Heart left ventricle (tissue), 16 donors: ENCODE data around the gene MX2. TPM values are rescaled to one million over a fixed set of nuclear protein-coding genes. Genes with fewer than 3 reads are reported as not detected.

Source experiments
- ATAC-seq, 4 donors: fragments of 200-7000 bp; cut with Tn5 transposase; one replicate each; pipeline ENCODE4 v1.9.1; 2020 to 2022; ENCODE audit warnings: moderate library complexity in 4 of 4, mild to moderate bottlenecking in 3 of 4, moderate number of reproducible peaks in 1 of 4
- DNase-seq, 5 donors: peaks; one replicate each; pipeline ENCODE4 v3.0.0-alpha.2; 2020
- H3K27ac ChIP-seq, 12 donors: fragments of 200-600 bp; sonication (generic) in 4 of 12; one replicate each; pipeline versions ENCODE4 v1.5.0 to v1.8.0; 2016 to 2022; ENCODE audit warnings: mild to moderate bottlenecking in 2 of 12
- H3K27me3 ChIP-seq, 9 donors: fragments of 200-600 bp; sonication (generic) in 2 of 9; one replicate each; pipeline versions ENCODE4 v1.5.1 to v1.8.0; 2016 to 2022; ENCODE audit warnings: mild to moderate bottlenecking in 3 of 9
- H3K36me3 ChIP-seq, 9 donors: fragments of 200-600 bp; sonication (generic) in 2 of 9; one replicate each; pipeline versions ENCODE4 v1.5.0 to v1.8.0; 2018 to 2022; ENCODE audit warnings: mild to moderate bottlenecking in 2 of 9
- H3K4me1 ChIP-seq, 12 donors: fragments of 200-600 bp; sonication (generic) in 4 of 12; one replicate each; pipeline versions ENCODE4 v1.5.0 to v1.8.0; 2016 to 2022; ENCODE audit warnings: mild to moderate bottlenecking in 3 of 12
- H3K4me3 ChIP-seq, 12 donors: fragments of 200-600 bp; sonication (generic) in 4 of 12; one replicate each; pipeline versions ENCODE4 v1.5.0 to v1.8.0; 2017 to 2022; ENCODE audit warnings: mild to moderate bottlenecking in 9 of 12, moderate library complexity in 4 of 12
- H3K9me3 ChIP-seq, 12 donors: fragments of 200-600 bp; sonication (generic) in 4 of 12; one replicate each; pipeline versions ENCODE4 v1.5.0 to v1.8.0; 2016 to 2022; ENCODE audit warnings: mild to moderate bottlenecking in 1 of 12
- CTCF ChIP-seq, 12 donors: fragments of 200-600 bp; sonication (generic) in 4 of 12; IDR thresholded peaks; one replicate each; pipeline versions ENCODE4 v1.5.0 to v1.8.0; 2018 to 2022; ENCODE audit warnings: antibody characterized with exemption in 12 of 12, mild to moderate bottlenecking in 5 of 12
- POLR2A ChIP-seq, 2 donors: fragments of 450-650 bp; IDR thresholded peaks; one replicate each; pipeline ENCODE4 v1.6.1; 2017; ENCODE audit warnings: antibody characterized with exemption in 2 of 2, mild to moderate bottlenecking in 2 of 2, moderate library complexity in 2 of 2
- whole genome bisulfite sequencing, 4 donors: extraction: QIAGEN DNeasy Blood & Tissue Kit in 2 of 4; methylation state at CpG; one replicate each; pipeline versions ENCODE4 v1.1.5 to v1.1.7; 2013 to 2018; 5-methylcytosine and 5-hydroxymethylcytosine counted together
- intact Hi-C, 10 donors: fragments of 100-400 bp; cut with DNase I; formaldehyde crosslinking; loops; one replicate each; pipeline versions ENCODE4 v1.11.1 to v1.14.2; 2022
- polyA plus RNA-seq, 2 donors: library from polyadenylated mRNA; stranded (reverse); fragments of 200-250 nt; gene quantifications; one replicate each; pipeline ENCODE4 v1.2.3, GENCODE V29; 2013
- total RNA-seq, 9 donors: library from RNA; depleted of rRNA in 2 of 9; stranded (reverse); fragments of >200 nt in 2 of 9; fragmentation: NEBNext Ultra II Directional in 3 of 9; extraction: Animal tissue kit (Norgen Biotek cat#: 25700) in 3 of 9; gene quantifications; one replicate each; pipeline versions ENCODE4 v1.1.0 to v1.2.4, GENCODE V29; 2016 to 2023
- donor health status: ischemic (EF 13 %, LVEDD 7.1; RV severe dilation, severe dysfunction).
- donor health status: healthy with polysubstance abuse.
- donor health status: DM: no; HTN: yes; CAD: no.
- donor health status: DM: no; HTN: no; CAD: no.
- donor health status: ischemic (EF 25% LVEDD 6.9; RV normal size, moderate dysfunction).
- donor health status: ischemic (EF 25% LVEDD 5.7; RV mildly dilated, moderate dysfunction).
- donor health status: healthy.
- donor health status: DM: yes; HTN: yes; CAD: no.
- donor health status: ischemic (EF 35%, LVEDD 5.7; RV mildly dilated, moderate dysfunction).
- donor health status: nonischemic (EF 11% LVEDD 7.7; RV severe dilation, severe dysfunction).
- donor health status: DM: yes; HTN: yes; CAD: no.
- donor health status: PGD.
- donor health status: ischemic (EF 29% LVEDD 5.4; RV normal size, mild dysfunction).
- donor health status: nonischemic (EF 23%, LVEDD 6.1; RV moderate dilation, normal function).

The MX2 gene
- total and polyA plus RNA-seq, 11 donors: 3.2 to 23.3 (median 5.7) TPM

GRCh38 chr21:41325138-41325912 is 36.5 kb upstream of the MX2 start:
- Histone ChIP-seq H3K27me3 (peaks cover 0 to 4% (median 0%) of the 10 kb centered on the region in 9 donors), H3K4me3 (no peak overlapping the region), H3K36me3 (no peaks in the 10 kb centered on the region), H3K27ac (no peak overlapping the region), H3K4me1 (no peaks in the 10 kb centered on the region), H3K9me3 (no peaks in the 10 kb centered on the region)
- no peak for ATAC-seq
- no peak for DNase-seq
- TF ChIP-seq POLR2A (IDR thresholded peaks at IDR 0.05): no peak
- TF ChIP-seq CTCF (IDR thresholded peaks at IDR 0.05): no peak
- intact Hi-C loops: no loop called here
- 88 to 93% (median 89%) methylated on average over 7 of the region's 7 CpGs for WGBS, 4 donors

GRCh38 chr21:41326414-41327080 is 35.3 kb upstream of the MX2 start:
- intact Hi-C loops: no loop called here
- no peak for ATAC-seq

GRCh38 chr21:41327753-41328152 is 34.1 kb upstream of the MX2 start:
- 78 to 84% (median 83%) methylated on average over 8 of the region's 8 CpGs for WGBS, 4 donors
- Histone ChIP-seq H3K36me3 (no peaks in the 10 kb centered on the region), H3K4me1 (no peaks in the 10 kb centered on the region), H3K4me3 (no peak overlapping the region), H3K9me3 (no peaks in the 10 kb centered on the region), H3K27ac (no peak overlapping the region), H3K27me3 (peaks cover 0 to 3% (median 0%) of the 10 kb centered on the region in 9 donors)
- TF ChIP-seq POLR2A (IDR thresholded peaks at IDR 0.05): no peak
- intact Hi-C loops: no loop called here
- no peak for ATAC-seq
- no peak for DNase-seq

More at GRCh38 chr21:41326414-41327080, 35.3 kb upstream of the MX2 start:
- Histone ChIP-seq H3K27ac (no peak overlapping the region), H3K4me3 (no peak overlapping the region), H3K4me1 (no peaks in the 10 kb centered on the region), H3K36me3 (no peaks in the 10 kb centered on the region), H3K9me3 (no peaks in the 10 kb centered on the region), H3K27me3 (no peaks in the 10 kb centered on the region)
- WGBS, 4 donors: 90 to 94% (median 91%) methylated on average over 5 to 13 of the region's 13 CpGs
- DNase-seq: no peak
- TF ChIP-seq CTCF (IDR thresholded peaks at IDR 0.05) (no peak), POLR2A (IDR thresholded peaks at IDR 0.05) (no peak)

GRCh38 chr21:41328660-41329607 is 32.9 kb upstream of the MX2 start:
- no peak overlapping the region for H3K4me3 ChIP-seq
- intact Hi-C loops: no loop called here
- no peak overlapping the region for H3K27ac ChIP-seq
- 58 to 66% (median 62%) methylated on average over 16 of the region's 16 CpGs for WGBS, 4 donors
- H3K36me3 ChIP-seq: no peaks in the 10 kb centered on the region
- peaks cover 0 to 3% (median 0%) of the 10 kb centered on the region in 9 donors for H3K27me3 ChIP-seq
- peaks cover 0 to 8% (median 0%) of the 10 kb centered on the region in 12 donors for H3K9me3 ChIP-seq
- ATAC-seq: no peak
- H3K4me1 ChIP-seq: no peaks in the 10 kb centered on the region
- DNase-seq: no peak
- TF ChIP-seq POLR2A (IDR thresholded peaks at IDR 0.05) (no peak), CTCF (IDR thresholded peaks at IDR 0.05) (no peak)
